K562 (cell line): ENCODE data around the gene GSK3B. TPM values are rescaled to one million over a fixed set of nuclear protein-coding genes. Genes with fewer than 3 reads are reported as not detected.

Experiments used
- ATAC-seq: fragments of 200-7000 bp; cut with Tn5 transposase; 3 replicates; pipeline ENCODE4 v1.9.1; 2020; ENCODE audit warnings: moderate library complexity
- BruUV-seq: library from RNA; stranded (reverse); fragments of 400-500 nt; replicated peaks from 2 replicates; lab custom pipeline; 2021; lab: Mats Ljungman, UMichigan
- CTCF ChIA-PET: fragments of 300-600 bp; formaldehyde crosslinking; extraction: SDS; loops from one replicate; lab custom pipeline; 2021; ENCODE audit warnings: low intra/inter-chr PET ratio; lab: Yijun Ruan, JAX
- POLR2A ChIA-PET: fragments of 300-600, 350-650 bp; sonication (Branson Sonifier 250); formaldehyde crosslinking; extraction: SDS; loops from one replicate; lab custom pipeline; 2021; ENCODE audit warnings: antibody characterized with exemption, inconsistent platforms; lab: Yijun Ruan, JAX
- DNase-seq, 4 experiments: peaks; one replicate each; pipeline versions ENCODE4 v3.0.0 to v3.0.0-alpha.2; 2011 to 2018; ENCODE audit warnings: low spot score in 3 of 4, mixed read lengths in 3 of 4; ENCODE audit errors: extremely low read depth in 1 of 4
- FAIRE-seq: peaks from 2 replicates; lab custom pipeline; 2011; peaks lifted over from hg19 to GRCh38; lab: Jason Lieb, UNC
- H2AFZ ChIP-seq: 2 replicates; pipeline ENCODE4 v1.6.0; 2011; ENCODE audit warnings: low read depth, low read length, control low read depth, inconsistent platforms
- H3K27ac ChIP-seq: fragments of 200-600 bp; 3 replicates; pipeline ENCODE4 v1.8.0; 2011; ENCODE audit warnings: low read depth, mild to moderate bottlenecking, control low read depth, inconsistent platforms, low read length, moderate library complexity, mixed read lengths; ENCODE audit errors: extremely low read depth
- H3K27me3 ChIP-seq, 2 experiments: fragments of 300-600 bp in 1 of 2; 2 replicates in 1 of 2; 3 replicates in 1 of 2; pipeline versions ENCODE4 v1.6.0 to v1.8.0; 2011; ENCODE audit warnings: inconsistent platforms in 2 of 2, low read length in 2 of 2, mild to moderate bottlenecking in 1 of 2, mixed read lengths in 1 of 2, moderate library complexity in 1 of 2; ENCODE audit not compliant: control insufficient read depth in 2 of 2, insufficient read depth in 2 of 2
- H3K36me3 ChIP-seq: fragments of 300-600 bp; 3 replicates; pipeline ENCODE4 v1.8.0; 2011; ENCODE audit warnings: mild to moderate bottlenecking, low read length, inconsistent platforms; ENCODE audit not compliant: control insufficient read depth, insufficient read depth
- H3K4me1 ChIP-seq, 2 experiments: fragments of 200-600 bp in 1 of 2; replicated peaks in 1 of 2; 2 replicates in 1 of 2; 3 replicates in 1 of 2; pipeline versions ENCODE4 v1.5.1 to v1.8.0; 2011; ENCODE audit warnings: inconsistent platforms in 2 of 2, low read length in 2 of 2, mild to moderate bottlenecking in 1 of 2, mixed read lengths in 1 of 2, moderate library complexity in 1 of 2; ENCODE audit not compliant: control insufficient read depth in 2 of 2, insufficient read depth in 2 of 2
- H3K4me2 ChIP-seq: 2 replicates; pipeline ENCODE4 v1.6.1; 2011; ENCODE audit warnings: low read length, control low read depth, inconsistent platforms, mixed read lengths; ENCODE audit not compliant: insufficient read depth
- H3K4me3 ChIP-seq: fragments of 200-600 bp; sonication (generic), shearing (Covaris generic); 2 replicates; pipeline ENCODE4 v1.5.1; 2016; ENCODE audit warnings: control low read depth, inconsistent platforms
- H3K79me2 ChIP-seq: fragments of 200-600 bp; 3 replicates; pipeline ENCODE4 v1.8.0; 2011; ENCODE audit warnings: low read length, inconsistent platforms; ENCODE audit not compliant: control insufficient read depth, insufficient read depth
- H3K9ac ChIP-seq, 2 experiments: 2 replicates each; pipeline versions ENCODE4 v1.6.0 to v1.6.1; 2011; ENCODE audit warnings: low read depth in 2 of 2, low read length in 2 of 2, control low read depth in 1 of 2, inconsistent platforms in 1 of 2, mild to moderate bottlenecking in 1 of 2, mixed read lengths in 1 of 2; ENCODE audit not compliant: insufficient read depth in 1 of 2
- H3K9me1 ChIP-seq: one replicate; pipeline ENCODE4 v1.6.0; 2011; ENCODE audit warnings: inconsistent platforms, mild to moderate bottlenecking, low read length, moderate library complexity; ENCODE audit not compliant: control insufficient read depth, insufficient read depth
- H3K9me3 ChIP-seq: replicated peaks from 2 replicates; pipeline ENCODE4 v1.5.1; 2011; ENCODE audit warnings: low read depth, low read length, inconsistent platforms; ENCODE audit not compliant: control insufficient read depth, insufficient read depth
- H4K20me1 ChIP-seq: replicated peaks from 2 replicates; pipeline ENCODE4 v1.6.1; 2011; ENCODE audit warnings: low read length, inconsistent platforms, mixed read lengths; ENCODE audit not compliant: control insufficient read depth, insufficient read depth
- HINFP ChIP-seq: fragments of 450-650 bp; conservative IDR thresholded peaks from 2 replicates; pipeline ENCODE4 v1.6.1; 2016; ENCODE audit warnings: missing genetic modification characterization, low read depth, mild to moderate bottlenecking, control low read depth, missing compliant biosample characterization
- MYBL2 ChIP-seq, 2 experiments: fragments of 450-650 bp in 1 of 2; sonication (generic) in 1 of 2; formaldehyde crosslinking in 1 of 2; IDR thresholded peaks; 2 replicates each; pipeline versions ENCODE4 v1.6.1 to v1.8.1; 2017 to 2022; ENCODE audit warnings: borderline replicate concordance in 1 of 2, inconsistent platforms in 1 of 2, low read depth in 1 of 2, mild to moderate bottlenecking in 1 of 2, missing genetic modification reagents in 1 of 2, moderate library complexity in 1 of 2
- SRSF3 ChIP-seq: fragments of 200-400 bp; formaldehyde crosslinking; IDR thresholded peaks from 2 replicates; pipeline ENCODE4 v1.6.1; 2016; ENCODE audit warnings: mild to moderate bottlenecking, low read length, moderate library complexity; ENCODE audit not compliant: insufficient read depth
- WGBS: fragments of 100-300 bp; shearing (Covaris generic); methylation state at CpG from one replicate; pipeline ENCODE4 v1.1.6; 2016; ENCODE audit warnings: low coverage, mixed read lengths; ENCODE audit not compliant: insufficient coverage; ENCODE audit errors: missing lambda C conversion rate; 5-methylcytosine and 5-hydroxymethylcytosine counted together
- in situ Hi-C: fragments of 300-500 bp; cut with MboI; formaldehyde crosslinking; loops from 4 replicates; pipeline ENCODE4 v1.15.0; 2018; ENCODE audit warnings: inconsistent platforms, mixed read lengths
- intact Hi-C: fragments of 100-400 bp; cut with micrococcal nuclease; formaldehyde crosslinking; loops from 2 replicates; pipeline ENCODE4 v1.14.2; 2022
- polyA plus RNA-seq, 8 experiments: library from polyadenylated mRNA; depleted of rRNA in 4 of 8; stranded (reverse) in 5 of 8; unstranded in 3 of 8; fragments of >200 nt; fragmentation: Nextera tagmentation in 2 of 8; fragmentation: Illumina TruSeq in 1 of 8; extraction: Ambion mirVana in 2 of 8; extraction: Trizol in 1 of 8; gene quantifications; 2 replicates each; pipeline versions ENCODE4 v1.2.1 to v1.2.3, GENCODE V29; 2011 to 2014; ENCODE audit warnings: inconsistent platforms in 1 of 8, missing spikeins in 1 of 8
- total RNA-seq, 7 experiments: library from RNA; depleted of rRNA in 6 of 7; stranded (reverse); fragments of >200 nt in 6 of 7; fragmentation: Illumina TruSeq in 2 of 7; extraction: Trizol in 2 of 7; gene quantifications; 2 replicates each; pipeline versions ENCODE4 v1.2.1 to v1.2.3, GENCODE V29; 2011 to 2021; ENCODE audit warnings: low replicate concordance in 1 of 7

Gene GSK3B
- total and polyA plus RNA-seq, 9 of the 15 experiments (the other 6 are each of a cell fraction or from before 2014, with no cell fraction given), result 4.7 to 25.0 (median 18.7) TPM

GRCh38 chr3:119864476-119864875, 229.8 kb downstream of the GSK3B start:
- intact Hi-C loops, result no loop called here
- Histone ChIP-seq H3K9ac (no peak overlapping the region), H4K20me1 (no peaks in the 10 kb centered on the region), H3K79me2 (no peaks in the 10 kb centered on the region)
- BruUV-seq, result no TSS peak
- TF ChIP-seq SRSF3, result no peak
- no peak for TF ChIP-seq HINFP (tag)
- no peak for TF ChIP-seq MYBL2 (IDR thresholded peaks at IDR 0.05; ENCODE audit: low read depth)
- TF ChIP-seq MYBL2 (CRISPR knock-in tag; IDR thresholded peaks at IDR 0.05; ENCODE audit: borderline replicate concordance), result no peak
- TF ChIP-seq, all 486 proteins: peak for 0
- no peak overlapping the region for H3K4me2 ChIP-seq
- no peaks in the 10 kb centered on the region for H3K9me1 ChIP-seq
- ATAC-seq (no peak), DNase-seq (no peak), FAIRE-seq (no peak)
- H2AFZ ChIP-seq, result no peak overlapping the region
- H3K36me3 ChIP-seq, result peaks cover 10% of the 10 kb centered on the region; the same call in 2 of the 3 replicates
- no peak overlapping the region for H3K27ac ChIP-seq
- CTCF ChIA-PET, result no interaction called here
- in situ Hi-C loops, result no loop called here
- no peaks in the 10 kb centered on the region for H3K4me1 ChIP-seq
- H3K4me3 ChIP-seq, result no peak overlapping the region
- no peaks in the 10 kb centered on the region for H3K27me3 ChIP-seq
- H3K9me3 ChIP-seq, result no peaks in the 10 kb centered on the region
- POLR2A ChIA-PET, result no interaction called here
- WGBS, result 94% methylated on average over 7 of the region's 7 CpGs
